GM23338 (cell line): ENCODE results near the gene LHFPL4. TPM values are rescaled to one million over a fixed set of nuclear protein-coding genes. Genes with fewer than 3 reads are reported as not detected.

ENCODE experiments used
- ATAC-seq: fragments of 200-7000 bp; cut with Tn5 transposase; 3 replicates; pipeline ENCODE4 v1.9.1; 2020
- DNase-seq: peaks from one replicate; pipeline ENCODE4 v3.0.0-alpha.2; 2015; ENCODE audit warnings: low spot score
- H2AFZ ChIP-seq: fragments of 200-600 bp; sonication (generic); 2 replicates; pipeline ENCODE4 v1.8.0; 2016; ENCODE audit warnings: antibody characterized with exemption, mild to moderate bottlenecking, moderate library complexity
- H3F3A ChIP-seq: fragments of 200-600 bp; sonication (generic); replicated peaks from 2 replicates; pipeline ENCODE4 v1.8.0; 2017; ENCODE audit warnings: antibody characterized with exemption, mixed run types, low read depth
- H3K27ac ChIP-seq: fragments of 200-600 bp; sonication (generic); 2 replicates; pipeline ENCODE4 v1.6.1; 2016; ENCODE audit warnings: low read depth
- H3K27me3 ChIP-seq: fragments of 200-600 bp; sonication (generic); 2 replicates; pipeline ENCODE4 v1.8.0; 2016; ENCODE audit warnings: mild to moderate bottlenecking, mixed run types, moderate library complexity; ENCODE audit not compliant: insufficient read depth
- H3K36me3 ChIP-seq: fragments of 200-600 bp; sonication (generic); 2 replicates; pipeline ENCODE4 v1.8.0; 2016; ENCODE audit warnings: mild to moderate bottlenecking; ENCODE audit not compliant: insufficient read depth
- H3K4me1 ChIP-seq: fragments of 200-600 bp; sonication (generic); 2 replicates; pipeline ENCODE4 v1.8.0; 2016; ENCODE audit warnings: mild to moderate bottlenecking, moderate library complexity; ENCODE audit not compliant: insufficient read depth
- H3K4me2 ChIP-seq: fragments of 200-600 bp; sonication (generic); 2 replicates; pipeline ENCODE4 v1.7.1; 2017; ENCODE audit warnings: mixed run types
- H3K4me3 ChIP-seq: fragments of 200-600 bp; sonication (generic); 2 replicates; pipeline ENCODE4 v1.6.1; 2016; ENCODE audit warnings: mixed run types
- H3K79me2 ChIP-seq: fragments of 200-600 bp; sonication (generic); replicated peaks from 2 replicates; pipeline ENCODE4 v1.8.0; 2017; ENCODE audit warnings: mild to moderate bottlenecking; ENCODE audit not compliant: insufficient read depth
- H3K9me2 ChIP-seq: fragments of 200-600 bp; sonication (generic); 2 replicates; pipeline ENCODE4 v1.8.0; 2017; ENCODE audit not compliant: insufficient read depth
- H4K20me1 ChIP-seq: fragments of 200-600 bp; sonication (generic); replicated peaks from 2 replicates; pipeline ENCODE4 v1.8.0; 2017; ENCODE audit warnings: mild to moderate bottlenecking; ENCODE audit not compliant: insufficient read depth
- H3K27ac Mint-ChIP-seq: 2 replicates; pipeline ENCODE4 v1.8.0; 2020; ENCODE audit warnings: inconsistent platforms, mild to moderate bottlenecking, moderate library complexity, mixed read lengths
- H3K27me3 Mint-ChIP-seq: 3 replicates; pipeline ENCODE4 v1.8.0; 2022; ENCODE audit warnings: low read depth, mild to moderate bottlenecking, moderate library complexity, mixed read lengths, inconsistent platforms; ENCODE audit not compliant: insufficient read depth, poor library complexity
- H3K36me3 Mint-ChIP-seq: 3 replicates; pipeline ENCODE4 v1.8.0; 2021; ENCODE audit warnings: low read depth, mild to moderate bottlenecking, inconsistent platforms, moderate library complexity, mixed read lengths
- H3K4me1 Mint-ChIP-seq: 3 replicates; pipeline ENCODE4 v1.8.0; 2020; ENCODE audit warnings: mild to moderate bottlenecking, inconsistent platforms, mixed read lengths
- H3K4me3 Mint-ChIP-seq: 3 replicates; pipeline ENCODE4 v1.8.0; 2021; ENCODE audit warnings: moderate library complexity, mild to moderate bottlenecking, inconsistent platforms, mixed read lengths
- H3K9me3 Mint-ChIP-seq: 3 replicates; pipeline ENCODE4 v1.8.0; 2020; ENCODE audit warnings: moderate library complexity, mild to moderate bottlenecking, inconsistent platforms, mixed read lengths
- CTCF ChIP-seq, 2 experiments: fragments of 200-600 bp in 1 of 2; sonication (generic) in 1 of 2; conservative IDR thresholded peaks; 2 replicates each; pipeline versions ENCODE4 v1.5.1 to v1.6.1; 2016 to 2017; ENCODE audit warnings: antibody characterized with exemption in 2 of 2, low read depth in 2 of 2, mild to moderate bottlenecking in 2 of 2, moderate library complexity in 1 of 2
- JUNB ChIP-seq: IDR thresholded peaks from one replicate; pipeline ENCODE4 v1.6.1; 2016; ENCODE audit warnings: antibody characterized with exemption; ENCODE audit not compliant: unreplicated experiment
- NANOG ChIP-seq: IDR thresholded peaks from 2 replicates; pipeline ENCODE4 v1.6.1; 2016; ENCODE audit warnings: antibody characterized with exemption, borderline replicate concordance
- ZNF114 ChIP-seq: fragments of 250-450 bp; sonication (Bioruptor Pico); IDR thresholded peaks from 2 replicates; pipeline ENCODE4 v1.5.0; 2020; ENCODE audit warnings: mild to moderate bottlenecking, moderate library complexity
- ZNF331 ChIP-seq: fragments of 250-450 bp; sonication (Bioruptor Pico); IDR thresholded peaks from 2 replicates; pipeline ENCODE4 v1.5.0; 2020; ENCODE audit warnings: low read depth, mild to moderate bottlenecking, moderate library complexity
- ZNF462 ChIP-seq: fragments of 250-450 bp; sonication (Bioruptor Pico); IDR thresholded peaks from 2 replicates; pipeline ENCODE4 v1.5.0; 2020; ENCODE audit warnings: mild to moderate bottlenecking, moderate library complexity
- polyA plus RNA-seq: library from polyadenylated mRNA; unstranded; fragments of >200 nt; fragmentation: Nextera tagmentation; extraction: Ambion mirVana; gene quantifications from 2 replicates; pipeline ENCODE4 v1.2.1, GENCODE V29; 2016
- total RNA-seq: library from RNA; depleted of rRNA; stranded (reverse); fragments of >200 nt; shearing (Covaris generic); gene quantifications from 2 replicates; pipeline ENCODE4 v1.2.3, GENCODE V29; 2014

Gene LHFPL4
- total and polyA plus RNA-seq, 2 experiments from 2014 or later, result 2.3 to 11.5 TPM

DNA sequence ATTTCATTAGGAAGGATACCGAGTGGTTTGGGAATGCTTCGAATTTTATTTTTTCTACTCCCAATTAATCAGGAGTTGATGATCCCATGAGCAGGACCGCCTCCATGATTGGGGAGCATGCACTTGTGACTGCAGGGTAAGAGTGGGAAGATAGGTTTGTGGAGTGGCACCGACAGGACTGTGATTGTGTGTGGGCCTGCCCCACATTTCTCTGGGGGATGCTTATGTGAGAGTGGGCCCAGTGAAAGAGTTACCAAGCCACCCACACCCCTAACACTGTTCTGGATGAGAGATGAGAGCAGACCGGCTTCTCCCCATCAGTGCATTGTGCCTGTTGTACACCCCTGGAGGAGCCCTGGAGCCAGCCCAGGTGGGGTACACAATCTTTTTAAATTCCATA, 76.7 kb downstream of the LHFPL4 start:
- Mint-ChIP-seq H3K27me3 (peaks cover 9% of the 10 kb centered on the region), H3K36me3 (peaks cover 89% of the 10 kb centered on the region), H3K9me3 (no peaks in the 10 kb centered on the region), H3K4me3 (no peak overlapping the region), H3K27ac (no peak overlapping the region), H3K4me1 (no peaks in the 10 kb centered on the region)
- DNase-seq, result no peak
- Histone ChIP-seq H2AFZ (no peak overlapping the region), H3K4me2 (no peak overlapping the region), H3K4me3 (no peak overlapping the region), H3K79me2 (0 out of 2 replicates have a peak, but pooled peaks cover 6% of the 10 kb centered on the region), H3K27ac (no peak overlapping the region), H4K20me1 (peaks cover 54% of the 10 kb centered on the region), H3F3A (peaks cover 14% of the 10 kb centered on the region), H3K9me2 (no peaks in the 10 kb centered on the region), H3K36me3 (peaks cover 61% of the 10 kb centered on the region), H3K27me3 (no peaks in the 10 kb centered on the region), H3K4me1 (no peaks in the 10 kb centered on the region)
- ATAC-seq, result no peak
- TF ChIP-seq NANOG (no peak), ZNF462 (CRISPR knock-in tag) (no peak), ZNF114 (CRISPR knock-in tag) (no peak)

DNA sequence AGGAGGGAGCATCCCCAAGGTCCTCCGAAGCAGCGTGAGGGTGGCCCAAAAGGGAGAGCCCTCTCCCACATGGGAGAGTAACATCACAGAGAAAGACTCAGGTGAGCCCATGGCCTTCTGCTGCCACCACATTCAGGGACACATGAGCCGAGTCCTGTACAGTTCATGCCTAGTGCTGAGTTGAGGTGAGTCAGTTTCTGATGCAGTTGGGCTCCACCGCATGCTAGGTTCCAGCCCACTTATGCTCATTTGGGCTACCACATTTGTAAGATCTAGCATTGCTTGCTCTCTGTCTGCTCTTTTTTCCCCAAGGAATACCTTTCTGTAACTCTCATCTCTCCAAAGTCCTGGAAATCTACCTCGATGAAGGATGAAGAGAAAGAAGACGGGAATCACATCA, 79.1 kb downstream of the LHFPL4 start:
- ATAC-seq (no peak), DNase-seq (no peak)
- H3K4me1 Mint-ChIP-seq, result no peaks in the 10 kb centered on the region
- Histone ChIP-seq H3K4me1 (no peaks in the 10 kb centered on the region), H2AFZ (no peak overlapping the region), H3K27ac (no peak overlapping the region), H3K79me2 (0 out of 2 replicates have a peak, but pooled peaks cover 6% of the 10 kb centered on the region), H3K4me2 (no peak overlapping the region), H4K20me1 (peaks cover 56% of the 10 kb centered on the region), H3K4me3 (no peak overlapping the region), H3F3A (peaks cover 6% of the 10 kb centered on the region), H3K36me3 (peaks cover 79% of the 10 kb centered on the region), H3K27me3 (no peaks in the 10 kb centered on the region), H3K9me2 (no peaks in the 10 kb centered on the region)
- no peak for TF ChIP-seq ZNF114 (CRISPR knock-in tag)
- no peak for TF ChIP-seq NANOG
- no peak for TF ChIP-seq CTCF (conservative IDR thresholded peaks at IDR 0.05; ENCODE audit: low read depth in 2 of 2)
- no peak for TF ChIP-seq JUNB
- no peak for TF ChIP-seq ZNF331
- no peak overlapping the region for H3K27ac Mint-ChIP-seq
- H3K27me3 Mint-ChIP-seq, result peaks cover 3% of the 10 kb centered on the region
- peaks cover 90% of the 10 kb centered on the region for H3K36me3 Mint-ChIP-seq
- H3K9me3 Mint-ChIP-seq, result no peaks in the 10 kb centered on the region
- no peak overlapping the region for H3K4me3 Mint-ChIP-seq
